GM19238 (cell line): Measurements from ENCODE around the gene FAM107B.

Experiments used
- DNase-seq: peaks from one replicate; pipeline ENCODE4 v3.0.0; 2011; ENCODE audit warnings: low spot score; ENCODE audit not compliant: insufficient read length

The FAM107B gene

GRCh38 chr10:14779001-14779651, 4.4 kb upstream of the FAM107B start:
- DNase-seq: no peak

DNA sequence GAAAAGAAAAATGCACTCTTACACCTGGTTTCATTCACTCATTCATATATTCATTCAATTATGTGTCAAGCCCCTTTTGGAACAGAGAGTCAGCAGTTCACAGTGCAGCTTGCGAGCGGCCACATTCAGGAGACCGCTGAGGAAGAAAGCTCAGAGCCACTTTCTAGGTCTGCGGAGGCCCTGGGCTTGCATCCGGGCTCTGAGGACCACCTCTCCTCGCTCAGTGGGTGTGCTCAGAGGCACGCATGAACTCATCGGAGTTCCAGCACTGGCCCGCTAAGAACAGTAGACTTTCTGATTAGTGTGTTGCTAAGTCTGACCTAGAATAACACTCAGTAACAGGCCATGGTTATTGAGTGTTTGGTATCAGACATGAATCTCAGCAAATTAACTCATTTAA, 1.8 kb upstream of the FAM107B start:
- DNase-seq: no peak

- DNase-seq: no peak
These were observed 959 bp upstream of the FAM107B start for GRCh38 chr10:14775656-14776055.

DNA sequence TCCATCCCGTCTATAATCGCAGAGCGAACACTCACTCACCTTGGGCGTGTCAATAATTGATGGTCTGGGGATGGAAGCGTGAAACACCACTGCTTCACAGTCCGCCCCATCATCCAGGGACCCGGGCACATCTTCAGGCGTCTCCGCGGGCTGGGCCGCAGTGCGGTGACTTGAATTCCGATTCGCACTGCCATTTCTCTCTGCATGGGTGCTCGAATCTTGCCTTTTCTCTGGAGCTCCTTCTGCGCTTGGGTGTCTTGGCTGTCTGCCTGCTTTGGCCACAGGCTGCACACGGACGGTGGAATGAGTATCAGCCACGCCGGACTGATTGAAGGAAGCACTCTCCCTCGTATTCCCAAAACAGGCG, 500 bp downstream of the FAM107B start:
- DNase-seq: no peak

GRCh38 chr10:14773551-14774213, 1.0 kb downstream of the FAM107B start:
- no peak for DNase-seq

- DNase-seq: no peak
These were observed 2.3 kb downstream of the FAM107B start for GRCh38 chr10:14772399-14772798.

GRCh38 chr10:14770927-14771326, 3.8 kb downstream of the FAM107B start:
- no peak for DNase-seq

DNA sequence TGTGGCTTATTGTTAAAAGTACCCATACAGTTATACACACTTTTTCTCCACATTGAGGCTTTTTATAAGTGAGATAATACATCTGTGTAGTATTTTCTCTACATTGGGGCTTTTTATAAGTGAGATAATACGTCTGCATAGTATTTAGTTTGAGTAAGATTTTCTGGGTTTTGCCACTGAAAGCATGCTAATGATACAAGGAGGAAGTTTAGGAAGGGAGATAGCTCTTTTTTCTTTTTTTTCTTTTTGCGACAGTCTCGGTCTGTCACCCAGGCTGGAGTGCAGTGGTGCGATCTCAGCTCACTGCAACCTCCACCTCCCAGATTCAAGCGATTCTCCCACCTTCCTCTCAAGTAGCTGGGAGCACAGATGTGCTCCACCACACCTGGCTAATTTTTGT, 13.3 kb downstream of the FAM107B start:
- no peak for DNase-seq

DNA sequence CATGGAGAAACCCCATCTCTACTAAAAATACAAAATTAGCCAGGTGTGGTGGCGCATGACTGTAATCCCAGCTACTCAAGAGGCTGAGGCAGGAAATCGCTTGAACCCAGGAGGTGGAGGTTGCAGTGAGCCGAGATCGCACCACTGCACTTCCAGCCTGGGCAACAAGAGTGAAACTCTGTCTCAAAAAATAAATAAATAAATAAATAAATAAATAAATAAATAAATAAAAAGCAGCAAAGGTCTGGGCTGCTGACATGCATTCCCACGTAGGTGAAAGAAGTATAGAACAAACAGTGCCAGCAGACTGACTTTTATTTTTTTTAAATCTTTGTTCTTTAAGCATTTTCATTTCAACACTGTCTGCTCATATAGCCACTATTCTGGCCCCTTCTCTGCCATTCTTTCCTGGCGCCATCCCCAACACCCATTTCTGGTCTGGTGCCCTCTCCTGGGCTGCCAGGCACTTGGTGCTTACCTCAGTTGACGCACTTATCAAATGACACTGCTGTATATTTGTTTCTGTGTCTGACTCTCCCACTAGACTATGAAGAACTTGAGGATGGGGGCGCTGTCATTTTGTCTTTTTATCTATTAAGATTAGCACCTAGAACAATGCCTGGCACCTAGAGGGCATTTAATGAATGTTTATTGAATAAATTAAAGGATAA, 15.6 kb downstream of the FAM107B start:
- no peak for DNase-seq

DNA sequence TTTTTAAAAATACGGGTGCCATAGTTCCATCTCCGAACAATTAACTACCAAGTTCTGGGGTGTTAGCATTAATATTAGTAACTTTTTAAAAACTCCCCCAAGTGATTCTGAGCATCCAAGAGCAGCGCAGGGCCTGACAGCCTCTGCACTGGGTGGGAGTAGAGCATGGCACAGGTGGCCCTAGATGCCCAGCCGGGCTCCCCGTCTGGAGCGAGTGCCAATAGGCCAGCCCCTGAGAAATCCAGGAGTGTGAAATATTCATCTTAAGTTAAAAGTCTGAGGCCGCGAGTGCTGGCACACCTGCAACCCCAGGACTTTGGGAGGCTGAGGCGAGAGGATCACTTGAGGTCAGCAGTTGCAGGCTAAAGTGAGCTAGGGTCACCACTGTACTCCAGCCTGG, 16.2 kb downstream of the FAM107B start:
- no peak for DNase-seq

DNA sequence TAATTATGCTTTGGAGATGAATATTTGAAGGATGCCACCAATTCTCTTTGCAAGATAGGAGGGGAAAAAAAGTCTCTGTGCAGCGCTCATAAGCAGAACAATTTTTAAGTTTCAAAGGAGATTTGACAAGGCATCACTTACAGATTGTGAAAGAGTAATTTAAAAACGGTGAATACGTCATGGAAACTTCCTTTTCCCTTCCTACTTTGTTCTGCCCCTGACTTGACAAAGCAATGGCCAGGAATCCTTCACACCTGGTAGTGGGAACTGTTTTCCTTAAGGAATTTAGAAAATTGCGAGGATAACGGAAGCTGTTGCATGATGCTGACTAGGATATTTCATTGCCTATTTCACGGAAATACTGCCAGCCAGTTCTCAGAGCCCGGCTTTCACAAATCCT, 16.7 kb downstream of the FAM107B start:
- no peak for DNase-seq

GRCh38 chr10:14757394-14757793, 17.3 kb downstream of the FAM107B start:
- DNase-seq: no peak

DNA sequence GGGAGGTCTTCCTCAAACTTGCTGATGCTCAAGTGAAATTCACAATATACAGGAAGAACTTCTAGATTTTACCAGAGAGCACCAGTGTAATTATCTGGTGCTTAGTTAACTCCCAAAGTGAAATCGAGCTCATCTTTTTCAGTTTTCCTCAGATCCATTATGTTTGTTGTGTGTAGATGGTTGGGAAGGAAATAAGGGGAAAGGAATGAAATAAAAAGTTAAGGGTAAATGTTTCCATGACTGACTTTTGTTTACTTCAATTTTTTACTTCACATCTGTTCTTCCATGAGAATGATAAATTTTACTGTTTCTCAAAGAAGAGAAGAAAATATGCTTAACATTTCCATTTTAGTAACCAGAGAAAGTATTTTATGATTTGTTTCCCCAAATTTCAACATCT, 21.3 kb downstream of the FAM107B start:
- no peak for DNase-seq

GRCh38 chr10:14751921-14752320, 22.8 kb downstream of the FAM107B start:
- DNase-seq: no peak

- no peak for DNase-seq
These were observed 23.4 kb downstream of the FAM107B start for GRCh38 chr10:14751014-14751896.

- no peak for DNase-seq
These were observed 25.5 kb downstream of the FAM107B start for GRCh38 chr10:14749070-14749809.

DNA sequence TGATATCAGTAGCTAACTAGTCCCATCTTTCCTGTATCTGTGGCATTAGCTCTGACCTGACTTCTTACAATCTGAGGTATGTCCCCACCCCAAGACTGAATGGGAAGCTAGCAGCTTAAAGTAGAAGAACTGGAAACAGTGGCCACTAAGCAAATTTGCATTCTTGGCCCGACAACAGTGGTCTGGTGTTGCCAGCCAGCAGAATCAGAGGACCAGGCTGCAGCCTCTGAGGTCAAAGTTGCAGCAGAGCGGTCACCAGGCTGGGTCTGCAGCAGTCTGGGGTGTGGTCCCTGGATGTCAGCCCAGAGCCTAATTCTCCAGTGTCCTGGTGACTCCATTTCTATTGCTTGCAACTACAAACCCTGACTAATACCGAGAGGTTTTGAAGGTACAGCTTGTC, 26.3 kb downstream of the FAM107B start:
- no peak for DNase-seq

DNA sequence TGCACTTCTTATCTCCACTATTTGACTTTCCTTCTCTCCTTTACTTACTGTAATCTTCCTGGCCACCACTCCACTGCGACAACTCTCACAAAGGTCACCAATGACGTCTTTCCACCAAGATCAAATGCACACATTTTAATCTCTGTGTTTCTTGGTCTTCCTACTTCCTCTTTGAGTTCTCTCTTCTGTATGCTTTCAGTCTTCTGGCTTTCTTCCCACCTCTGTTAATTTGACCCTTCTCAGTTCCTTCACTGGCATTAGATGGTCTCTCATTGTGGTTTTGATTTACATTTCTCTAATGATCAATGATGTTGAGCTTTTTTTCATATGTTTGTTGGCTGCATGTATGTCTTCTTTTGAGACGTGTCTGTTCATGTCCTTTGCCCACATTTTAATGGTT, 31.9 kb downstream of the FAM107B start:
- DNase-seq: no peak

- DNase-seq: no peak
These were observed 32.3 kb downstream of the FAM107B start for GRCh38 chr10:14742382-14742781.

- DNase-seq: no peak
These were observed 33.9 kb downstream of the FAM107B start for GRCh38 chr10:14740684-14741247.
